Glutamatergic neuron (in vitro differentiated cells): Measurements from ENCODE around the gene ARL14EP. TPM values are rescaled to one million over a fixed set of nuclear protein-coding genes. Genes with fewer than 3 reads are reported as not detected.

Source experiments
- DNase-seq: peaks from one replicate; pipeline ENCODE4 v3.0.0; 2022
- H3K27ac Mint-ChIP-seq: one replicate; pipeline ENCODE4 v1.8.0; 2020; ENCODE audit warnings: mild to moderate bottlenecking, mixed read lengths, inconsistent platforms; ENCODE audit not compliant: unreplicated experiment
- H3K27me3 Mint-ChIP-seq: one replicate; pipeline ENCODE4 v1.8.0; 2020; ENCODE audit warnings: mild to moderate bottlenecking, moderate library complexity, mixed read lengths, inconsistent platforms; ENCODE audit not compliant: unreplicated experiment
- H3K36me3 Mint-ChIP-seq: one replicate; pipeline ENCODE4 v1.8.0; 2020; ENCODE audit warnings: mild to moderate bottlenecking, mixed read lengths, inconsistent platforms; ENCODE audit not compliant: unreplicated experiment
- H3K4me1 Mint-ChIP-seq: one replicate; pipeline ENCODE4 v1.8.0; 2020; ENCODE audit warnings: mild to moderate bottlenecking, low read depth, mixed read lengths, inconsistent platforms; ENCODE audit not compliant: unreplicated experiment
- H3K4me3 Mint-ChIP-seq: one replicate; pipeline ENCODE4 v1.8.0; 2020; ENCODE audit warnings: mild to moderate bottlenecking, mixed read lengths, inconsistent platforms; ENCODE audit not compliant: unreplicated experiment
- H3K9me3 Mint-ChIP-seq: one replicate; pipeline ENCODE4 v1.8.0; 2020; ENCODE audit warnings: mild to moderate bottlenecking, moderate library complexity, mixed read lengths, inconsistent platforms; ENCODE audit not compliant: unreplicated experiment
- CTCF ChIP-seq: fragments of 200-600 bp; sonication (generic); IDR thresholded peaks from one replicate; pipeline ENCODE4 v1.5.0; 2021; ENCODE audit not compliant: partially characterized antibody, unreplicated experiment
- total RNA-seq: library from RNA; stranded (reverse); fragmentation: NEBNext Ultra II Directional; extraction: Animal tissue kit (Norgen Biotek cat#: 25700); gene quantifications from one replicate; pipeline ENCODE4 v1.2.1, GENCODE V29; 2021; ENCODE audit not compliant: unreplicated experiment

ARL14EP gene
- total RNA-seq, 1 donor from 2014 or later, result 21.6 TPM

DNA sequence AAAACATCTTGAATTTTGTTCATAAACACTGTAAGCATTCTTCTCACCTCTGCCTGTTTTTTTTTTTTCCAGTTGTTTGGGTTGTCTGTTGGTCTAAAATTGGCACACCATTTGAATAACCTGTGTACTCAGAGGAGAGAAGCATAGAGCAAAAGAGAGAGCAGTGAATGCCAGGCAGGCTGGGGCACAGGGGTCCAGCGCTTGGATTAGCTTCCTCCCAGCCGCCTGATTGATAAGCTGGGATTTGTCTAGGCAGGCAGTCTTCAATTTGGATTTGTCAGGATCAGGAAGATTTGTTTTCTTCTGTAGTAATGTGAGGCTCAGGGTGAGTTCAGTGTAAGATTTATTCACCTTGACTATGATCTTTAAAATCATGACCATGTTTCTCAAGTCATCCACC lies 59.0 kb downstream of the ARL14EP start:
- TF ChIP-seq CTCF, result no peak
- H3K27me3 Mint-ChIP-seq, result no peaks in the 10 kb centered on the region
- no peaks in the 10 kb centered on the region for H3K4me1 Mint-ChIP-seq
- no peak overlapping the region for H3K4me3 Mint-ChIP-seq
- H3K27ac Mint-ChIP-seq, result no peak overlapping the region
- no peaks in the 10 kb centered on the region for H3K36me3 Mint-ChIP-seq
- H3K9me3 Mint-ChIP-seq, result peaks cover 1% of the 10 kb centered on the region
- DNase-seq, result no peak

Other genes starting within 250 kb of the ARL14EP start
- gene FSHB, start 92.1 kb upstream of the ARL14EP start, total RNA-seq, result not detected